GM21529 (cell line): ENCODE measurements around the gene FOXRED2.
"Not testable (repeated sequence)": the region's sequence is repeated elsewhere in the genome, so short reads cannot be mapped to it uniquely, and the experiment has no call there.

Experiments
- ATAC-seq: cut with Tn5 transposase; IDR thresholded peaks from one replicate; pipeline ENCODE4 v1.9.1; 2021; ENCODE audit not compliant: unreplicated experiment

The FOXRED2 gene

GRCh38 chr22:36452250-36452977, 54.4 kb downstream of the FOXRED2 start:
- no peak for ATAC-seq

- not testable (repeated sequence) for ATAC-seq
Measured at GRCh38 chr22:36450923-36451322, 55.9 kb downstream of the FOXRED2 start.

GRCh38 chr22:36449596-36450175, 57.2 kb downstream of the FOXRED2 start:
- no peak for ATAC-seq

GRCh38 chr22:36447632-36448031, 59.2 kb downstream of the FOXRED2 start:
- no peak for ATAC-seq

GRCh38 chr22:36445158-36445668, 61.6 kb downstream of the FOXRED2 start:
- no peak for ATAC-seq

- no peak for ATAC-seq
Measured at GRCh38 chr22:36443198-36443770, 63.6 kb downstream of the FOXRED2 start.

- no peak for ATAC-seq
Measured at GRCh38 chr22:36442506-36443197, 64.2 kb downstream of the FOXRED2 start.

GRCh38 chr22:36440429-36441002, 66.3 kb downstream of the FOXRED2 start:
- no peak for ATAC-seq

GRCh38 chr22:36439481-36440271, 67.2 kb downstream of the FOXRED2 start:
- no peak for ATAC-seq
